Endothelial cell of umbilical vein (primary cell): Measurements from ENCODE around the gene TOMM7. TPM values are rescaled to one million over a fixed set of nuclear protein-coding genes. Genes with fewer than 3 reads are reported as not detected.
"Not testable (repeated sequence)": the region's sequence is repeated elsewhere in the genome, so short reads cannot be mapped to it uniquely, and the experiment has no call there.

Experiments used
- BruUV-seq: library from RNA; stranded (reverse); fragments of 400-500 nt; replicated peaks from 2 replicates; lab custom pipeline; 2021; lab: Mats Ljungman, UMichigan
- CTCF ChIA-PET: fragments of 300-600, 350-600 bp; sonication (Branson Sonifier 250); formaldehyde crosslinking; loops from one replicate; lab custom pipeline; 2021; ENCODE audit warnings: antibody characterized with exemption, inconsistent platforms; lab: Charles Lee
- POLR2A ChIA-PET: fragments of 300-600, 350-600 bp; sonication (Branson Sonifier 250); formaldehyde crosslinking; loops from one replicate; lab custom pipeline; 2021; ENCODE audit warnings: antibody characterized with exemption, inconsistent platforms; lab: Charles Lee
- DNase-seq: peaks from one replicate; pipeline ENCODE4 v3.0.0-alpha.2; 2011; ENCODE audit warnings: low read depth, low spot score
- FAIRE-seq: peaks from 2 replicates; lab custom pipeline; 2011; peaks lifted over from hg19 to GRCh38; lab: Jason Lieb, UNC
- H2AFZ ChIP-seq: 2 replicates; pipeline ENCODE4 v1.6.0; 2012; ENCODE audit warnings: low read depth, low read length, control low read depth, inconsistent platforms
- H3K27ac ChIP-seq: 2 replicates; pipeline ENCODE4 v1.5.1; 2011; ENCODE audit warnings: low read depth, mild to moderate bottlenecking, control low read depth, low read length, moderate library complexity; ENCODE audit not compliant: insufficient read depth
- H3K27me3 ChIP-seq, 2 experiments: 2 replicates each; pipeline versions ENCODE4 v1.6.0 to v1.6.1; 2011; ENCODE audit warnings: low read length in 2 of 2, mixed read lengths in 1 of 2; ENCODE audit not compliant: control insufficient read depth in 2 of 2, insufficient read depth in 2 of 2
- H3K36me3 ChIP-seq, 2 experiments: 2 replicates in 1 of 2; 3 replicates in 1 of 2; pipeline ENCODE4 v1.5.1; 2011; ENCODE audit warnings: low read length in 2 of 2, mild to moderate bottlenecking in 1 of 2, moderate library complexity in 1 of 2; ENCODE audit not compliant: control insufficient read depth in 2 of 2, insufficient read depth in 2 of 2; ENCODE audit errors: extremely low read depth in 1 of 2
- H3K4me1 ChIP-seq: 3 replicates; pipeline ENCODE4 v1.5.1; 2011; ENCODE audit warnings: mild to moderate bottlenecking, low read length; ENCODE audit not compliant: control insufficient read depth, insufficient read depth; ENCODE audit errors: extremely low read depth
- H3K4me2 ChIP-seq: 2 replicates; pipeline ENCODE4 v1.6.1; 2011; ENCODE audit warnings: low read length, control low read depth, mixed read lengths; ENCODE audit not compliant: insufficient read depth
- H3K4me3 ChIP-seq, 3 experiments: fragments of 200-600 bp in 1 of 3; sonication (generic), shearing (Covaris generic) in 1 of 3; replicated peaks in 1 of 3; 2 replicates each; pipeline ENCODE4 v1.5.1; 2011 to 2016; ENCODE audit warnings: control low read depth in 3 of 3, low read length in 3 of 3, mild to moderate bottlenecking in 2 of 3, inconsistent platforms in 1 of 3, low read depth in 1 of 3, moderate library complexity in 1 of 3; ENCODE audit not compliant: insufficient read depth in 1 of 3
- H3K79me2 ChIP-seq: 2 replicates; pipeline ENCODE4 v1.6.0; 2012; ENCODE audit warnings: low read length, inconsistent platforms; ENCODE audit not compliant: control insufficient read depth, insufficient read depth
- H3K9ac ChIP-seq: replicated peaks from 2 replicates; pipeline ENCODE3; 2011; ENCODE audit warnings: low read length, control low read depth; ENCODE audit not compliant: insufficient read depth; ENCODE audit errors: extremely low read depth
- H3K9me1 ChIP-seq: replicated peaks from 3 replicates; pipeline ENCODE4 v1.6.0; 2011; ENCODE audit warnings: mild to moderate bottlenecking, low read length; ENCODE audit not compliant: control insufficient read depth, insufficient read depth; ENCODE audit errors: extremely low read depth
- H3K9me3 ChIP-seq: replicated peaks from 2 replicates; pipeline ENCODE4 v1.5.1; 2012; ENCODE audit warnings: low read length, inconsistent platforms; ENCODE audit not compliant: control insufficient read depth, insufficient read depth
- H4K20me1 ChIP-seq: replicated peaks from 2 replicates; pipeline ENCODE3; 2011; ENCODE audit warnings: mild to moderate bottlenecking, low read length; ENCODE audit not compliant: control insufficient read depth, insufficient read depth; ENCODE audit errors: extremely low read depth
- CTCF ChIP-seq, 2 donors: IDR thresholded peaks; 1 replicate in 1 of 2; 2 replicates in 1 of 2; pipeline ENCODE4 v1.5.1; 2011; ENCODE audit warnings: low read length in 2 of 2, mild to moderate bottlenecking in 2 of 2, moderate library complexity in 2 of 2, control low read depth in 1 of 2, inconsistent platforms in 1 of 2, low read depth in 1 of 2; ENCODE audit not compliant: insufficient read depth in 1 of 2; ENCODE audit errors: extremely low read depth in 1 of 2
- EZH2 ChIP-seq: IDR thresholded peaks from 2 replicates; pipeline ENCODE4 v1.6.1; 2012; ENCODE audit warnings: borderline replicate concordance, low read depth, mild to moderate bottlenecking, moderate library complexity, low read length, inconsistent platforms; ENCODE audit not compliant: severe bottlenecking
- FOS ChIP-seq: IDR thresholded peaks from 2 replicates; pipeline ENCODE4 v1.6.1; 2011; ENCODE audit warnings: mild to moderate bottlenecking, low read length, moderate library complexity, borderline replicate concordance; ENCODE audit not compliant: insufficient read depth
- GATA2 ChIP-seq: IDR thresholded peaks from 2 replicates; pipeline ENCODE4 v1.7.0; 2011; ENCODE audit warnings: low read depth, mild to moderate bottlenecking, moderate library complexity, mixed read lengths, low read length; ENCODE audit not compliant: insufficient read length, insufficient read depth
- JUN ChIP-seq: IDR thresholded peaks from 2 replicates; pipeline ENCODE4 v1.6.1; 2011; ENCODE audit warnings: borderline replicate concordance, low read depth; ENCODE audit not compliant: insufficient read length, insufficient read depth
- MYC ChIP-seq: IDR thresholded peaks from one replicate; pipeline ENCODE4 v1.6.1; 2011; ENCODE audit warnings: mild to moderate bottlenecking, low read depth, low read length
- POLR2A ChIP-seq: IDR thresholded peaks from 2 replicates; pipeline ENCODE4 v1.6.1; 2012; ENCODE audit warnings: low read depth, mild to moderate bottlenecking, control low read depth, low read length
- POLR2AphosphoS5 ChIP-seq: IDR thresholded peaks from 2 replicates; pipeline ENCODE4 v1.6.1; 2012; ENCODE audit warnings: low read depth, mild to moderate bottlenecking, control low read depth, low read length, moderate library complexity; ENCODE audit not compliant: insufficient read depth
- dilution Hi-C: fragments of 300-500 bp; cut with MboI; formaldehyde crosslinking; loops from one replicate; pipeline ENCODE4 v1.15.0; 2019; ENCODE audit warnings: low sequenced_read_pairs; ENCODE audit not compliant: extremely low pct_ligation_motif_present
- intact Hi-C: fragments of 100-400 bp; cut with micrococcal nuclease; formaldehyde crosslinking; loops from one replicate; pipeline ENCODE4 v1.10.0; 2022
- polyA plus RNA-seq, 4 experiments: library from polyadenylated mRNA; depleted of rRNA in 3 of 4; stranded (reverse) in 3 of 4; unstranded in 1 of 4; fragments of >200 nt; gene quantifications; 2 replicates each; pipeline versions ENCODE4 v1.2.1 to v1.2.3, GENCODE V29; 2011 to 2012; ENCODE audit warnings: missing spikeins in 1 of 4
- total RNA-seq: library from RNA; stranded (reverse); gene quantifications from 2 replicates; pipeline ENCODE4 v1.2.3, GENCODE V29; 2021
- TF ChIP-seq, protein P1 (sequence below): IDR thresholded peaks from 2 replicates; pipeline ENCODE4 v1.6.1; 2011; ENCODE audit not compliant: insufficient read depth, insufficient read length

Gene TOMM7
- total and polyA plus RNA-seq, 2 donors (not counting 3 experiments of a cell fraction or from before 2014, with no cell fraction given), result 185 to 528 TPM

GRCh38 chr7:22791204-22792158, 31.2 kb downstream of the TOMM7 start:
- Histone ChIP-seq H3K4me1 (no peaks in the 10 kb centered on the region), H3K4me2 (no peak overlapping the region), H3K4me3 (no peak overlapping the region), H3K79me2 (no peaks in the 10 kb centered on the region), H3K9me1 (no peaks in the 10 kb centered on the region), H2AFZ (no peak overlapping the region), H3K9me3 (no peaks in the 10 kb centered on the region), H3K27ac (no peak overlapping the region), H3K27me3 (no peaks in the 10 kb centered on the region), H3K9ac (no peak overlapping the region), H4K20me1 (no peaks in the 10 kb centered on the region), H3K36me3 (no peaks in the 10 kb centered on the region)
- no peak for FAIRE-seq
- ChIA-PET CTCF (interaction anchor here (0.6 to 5.0 kb wide), 2 partner anchors 9 to 44 kb away, joined by 3 to 32 read pairs; no protein-coding TSS in a partner anchor), POLR2A (no interaction called here)
- intact Hi-C loops, result no loop called here
- BruUV-seq, result no TSS peak
- TF ChIP-seq GATA2 (no peak), EZH2 (no peak), CTCF (IDR thresholded peaks at IDR 0.05; ENCODE audit: extremely low read depth in 1 of 2, insufficient read depth in 1 of 2, low read depth in 1 of 2, low read length in 2 of 2) (no peak), MYC (no peak), JUN (no peak), POLR2AphosphoS5 (no peak), POLR2A (no peak), FOS (no peak)
- TF ChIP-seq, protein P1, sequence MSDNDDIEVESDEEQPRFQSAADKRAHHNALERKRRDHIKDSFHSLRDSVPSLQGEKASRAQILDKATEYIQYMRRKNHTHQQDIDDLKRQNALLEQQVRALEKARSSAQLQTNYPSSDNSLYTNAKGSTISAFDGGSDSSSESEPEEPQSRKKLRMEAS, result no peak
- dilution Hi-C loops, result no loop called here
- no peak for DNase-seq

- H3K4me1 ChIP-seq, dilution Hi-C loops, H2AFZ ChIP-seq, H4K20me1 ChIP-seq, H3K4me3 ChIP-seq, H3K9me3 ChIP-seq, H3K79me2 ChIP-seq, FAIRE-seq, BruUV-seq, H3K9me1 ChIP-seq, H3K9ac ChIP-seq, intact Hi-C loops, H3K27me3 ChIP-seq, H3K36me3 ChIP-seq, H3K27ac ChIP-seq, H3K4me2 ChIP-seq, POLR2A ChIA-PET, DNase-seq: not testable (repeated sequence)
- CTCF ChIA-PET, result interaction anchor here (0.6 to 5.0 kb wide), 2 partner anchors 9 to 44 kb away, joined by 3 to 32 read pairs; no protein-coding TSS in a partner anchor
Observed at GRCh38 chr7:22790640-22791039, 32.0 kb downstream of the TOMM7 start.
